Activated naive CD8-positive, alpha-beta T cell treated with anti-CD3 and anti-CD28 coated beads for 36 hours (primary cell): ENCODE measurements around the gene PADI4. TPM values are rescaled to one million over a fixed set of nuclear protein-coding genes. Genes with fewer than 3 reads are reported as not detected.

Experiments
- DNase-seq: peaks from one replicate; pipeline ENCODE4 v3.0.0; 2021
- H3K27ac Mint-ChIP-seq: one replicate; pipeline ENCODE4 v1.8.0; 2022; ENCODE audit warnings: mild to moderate bottlenecking, moderate library complexity, mixed read lengths
- H3K27me3 Mint-ChIP-seq: one replicate; pipeline ENCODE4 v1.8.0; 2022; ENCODE audit warnings: mild to moderate bottlenecking, mixed read lengths
- H3K36me3 Mint-ChIP-seq: one replicate; pipeline ENCODE4 v1.8.0; 2021; ENCODE audit warnings: mild to moderate bottlenecking, mixed read lengths
- H3K4me1 Mint-ChIP-seq: one replicate; pipeline ENCODE4 v1.8.0; 2021; ENCODE audit warnings: mixed read lengths
- H3K4me3 Mint-ChIP-seq: one replicate; pipeline ENCODE4 v1.8.0; 2022; ENCODE audit warnings: mild to moderate bottlenecking, moderate library complexity, mixed read lengths
- H3K9me3 Mint-ChIP-seq: one replicate; pipeline ENCODE4 v1.8.0; 2022; ENCODE audit warnings: mixed read lengths
- total RNA-seq, 2 experiments: library from RNA; stranded (reverse); gene quantifications; one replicate each; pipeline ENCODE4 v1.2.3, GENCODE V29; 2021

PADI4 gene
- total RNA-seq, 2 experiments from 2014 or later = 3.7 to 4.2 TPM

GRCh38 chr1:17347769-17348592, 40.0 kb downstream of the PADI4 start:
- peaks cover 3% of the 10 kb centered on the region for H3K4me1 Mint-ChIP-seq
- H3K9me3 Mint-ChIP-seq = peaks cover 2% of the 10 kb centered on the region
- peaks cover 1% of the 10 kb centered on the region for H3K36me3 Mint-ChIP-seq
- no peak for DNase-seq
- no peak overlapping the region for H3K4me3 Mint-ChIP-seq
- no peaks in the 10 kb centered on the region for H3K27me3 Mint-ChIP-seq
- H3K27ac Mint-ChIP-seq = no peak overlapping the region

GRCh38 chr1:17348593-17349234, 40.7 kb downstream of the PADI4 start:
- peaks cover 2% of the 10 kb centered on the region for H3K9me3 Mint-ChIP-seq
- no peak overlapping the region for H3K4me3 Mint-ChIP-seq
- peaks cover 3% of the 10 kb centered on the region for H3K4me1 Mint-ChIP-seq
- no peak overlapping the region for H3K27ac Mint-ChIP-seq
- no peaks in the 10 kb centered on the region for H3K27me3 Mint-ChIP-seq
- DNase-seq = no peak
- peaks cover under 1% of the 10 kb centered on the region for H3K36me3 Mint-ChIP-seq

- H3K4me1 Mint-ChIP-seq = peaks cover 3% of the 10 kb centered on the region
- no peak overlapping the region for H3K4me3 Mint-ChIP-seq
- H3K27ac Mint-ChIP-seq = no peak overlapping the region
- no peaks in the 10 kb centered on the region for H3K36me3 Mint-ChIP-seq
- no peak for DNase-seq
- no peaks in the 10 kb centered on the region for H3K27me3 Mint-ChIP-seq
- H3K9me3 Mint-ChIP-seq = no peaks in the 10 kb centered on the region
Observed at GRCh38 chr1:17350083-17350482, 42.1 kb downstream of the PADI4 start.

GRCh38 chr1:17350928-17351446, 43.0 kb downstream of the PADI4 start:
- Mint-ChIP-seq H3K4me1 (peaks cover 7% of the 10 kb centered on the region), H3K27me3 (no peaks in the 10 kb centered on the region), H3K27ac (no peak overlapping the region), H3K36me3 (no peaks in the 10 kb centered on the region), H3K4me3 (no peak overlapping the region), H3K9me3 (no peaks in the 10 kb centered on the region)
- no peak for DNase-seq

- peaks cover 15% of the 10 kb centered on the region for H3K4me1 Mint-ChIP-seq
- no peak for DNase-seq
- no peak overlapping the region for H3K27ac Mint-ChIP-seq
- no peaks in the 10 kb centered on the region for H3K9me3 Mint-ChIP-seq
- no peaks in the 10 kb centered on the region for H3K27me3 Mint-ChIP-seq
- no peak overlapping the region for H3K4me3 Mint-ChIP-seq
- H3K36me3 Mint-ChIP-seq = peaks cover 3% of the 10 kb centered on the region
Observed at GRCh38 chr1:17351598-17352324, 43.8 kb downstream of the PADI4 start.

GRCh38 chr1:17352419-17352909, 44.5 kb downstream of the PADI4 start:
- H3K27me3 Mint-ChIP-seq = no peaks in the 10 kb centered on the region
- H3K4me3 Mint-ChIP-seq = no peak overlapping the region
- peaks cover 5% of the 10 kb centered on the region for H3K36me3 Mint-ChIP-seq
- no peak overlapping the region for H3K27ac Mint-ChIP-seq
- DNase-seq = no peak
- H3K9me3 Mint-ChIP-seq = no peaks in the 10 kb centered on the region
- peaks cover 16% of the 10 kb centered on the region for H3K4me1 Mint-ChIP-seq

GRCh38 chr1:17355898-17356297, 47.9 kb downstream of the PADI4 start:
- H3K27me3 Mint-ChIP-seq = no peaks in the 10 kb centered on the region
- peak; percentile 64 for DNase-seq
- H3K36me3 Mint-ChIP-seq = peaks cover 6% of the 10 kb centered on the region
- peak overlapping the region; percentile 86 for H3K27ac Mint-ChIP-seq
- H3K9me3 Mint-ChIP-seq = no peaks in the 10 kb centered on the region
- peak overlapping the region; percentile 80 for H3K4me3 Mint-ChIP-seq
- H3K4me1 Mint-ChIP-seq = peaks cover 13% of the 10 kb centered on the region

GRCh38 chr1:17356387-17357026, 48.5 kb downstream of the PADI4 start:
- H3K9me3 Mint-ChIP-seq = no peaks in the 10 kb centered on the region
- no peaks in the 10 kb centered on the region for H3K27me3 Mint-ChIP-seq
- DNase-seq = peak; percentile 12
- peak overlapping the region; percentile 86 for H3K27ac Mint-ChIP-seq
- peaks cover 13% of the 10 kb centered on the region for H3K4me1 Mint-ChIP-seq
- peaks cover 6% of the 10 kb centered on the region for H3K36me3 Mint-ChIP-seq
- peak overlapping the region; percentile 80 for H3K4me3 Mint-ChIP-seq

GRCh38 chr1:17358557-17358956, 50.6 kb downstream of the PADI4 start:
- no peak for DNase-seq
- Mint-ChIP-seq H3K4me1 (peaks cover 13% of the 10 kb centered on the region), H3K4me3 (no peak overlapping the region), H3K9me3 (no peaks in the 10 kb centered on the region), H3K27me3 (no peaks in the 10 kb centered on the region), H3K36me3 (peaks cover 6% of the 10 kb centered on the region), H3K27ac (no peak overlapping the region)

GRCh38 chr1:17359031-17359430, 51.0 kb downstream of the PADI4 start:
- Mint-ChIP-seq H3K4me3 (no peak overlapping the region), H3K27ac (no peak overlapping the region), H3K36me3 (peaks cover 6% of the 10 kb centered on the region), H3K9me3 (peaks cover 1% of the 10 kb centered on the region), H3K27me3 (no peaks in the 10 kb centered on the region), H3K4me1 (peaks cover 13% of the 10 kb centered on the region)
- DNase-seq = no peak

GRCh38 chr1:17359808-17360207, 51.8 kb downstream of the PADI4 start:
- Mint-ChIP-seq H3K36me3 (peaks cover 6% of the 10 kb centered on the region), H3K4me3 (no peak overlapping the region), H3K9me3 (peaks cover 5% of the 10 kb centered on the region), H3K4me1 (peaks cover 13% of the 10 kb centered on the region), H3K27ac (peak overlapping the region; percentile 2), H3K27me3 (no peaks in the 10 kb centered on the region)
- DNase-seq = no peak

- DNase-seq = no peak
- peaks cover 6% of the 10 kb centered on the region for H3K36me3 Mint-ChIP-seq
- H3K27ac Mint-ChIP-seq = no peak overlapping the region
- peaks cover 13% of the 10 kb centered on the region for H3K4me1 Mint-ChIP-seq
- no peak overlapping the region for H3K4me3 Mint-ChIP-seq
- H3K9me3 Mint-ChIP-seq = peaks cover 5% of the 10 kb centered on the region
- H3K27me3 Mint-ChIP-seq = no peaks in the 10 kb centered on the region
Observed at GRCh38 chr1:17360272-17360956, 52.4 kb downstream of the PADI4 start.

GRCh38 chr1:17361687-17362086, 53.7 kb downstream of the PADI4 start:
- H3K36me3 Mint-ChIP-seq = peaks cover 3% of the 10 kb centered on the region
- no peak overlapping the region for H3K4me3 Mint-ChIP-seq
- H3K27ac Mint-ChIP-seq = no peak overlapping the region
- peaks cover 2% of the 10 kb centered on the region for H3K4me1 Mint-ChIP-seq
- H3K9me3 Mint-ChIP-seq = peaks cover 5% of the 10 kb centered on the region
- DNase-seq = no peak
- H3K27me3 Mint-ChIP-seq = peaks cover 3% of the 10 kb centered on the region

GRCh38 chr1:17363351-17363750, 55.4 kb downstream of the PADI4 start:
- Mint-ChIP-seq H3K4me3 (no peak overlapping the region), H3K27me3 (peaks cover 3% of the 10 kb centered on the region), H3K4me1 (no peaks in the 10 kb centered on the region), H3K9me3 (peaks cover 5% of the 10 kb centered on the region), H3K36me3 (no peaks in the 10 kb centered on the region), H3K27ac (no peak overlapping the region)
- no peak for DNase-seq
